Progenitor cell of endocrine pancreas (in vitro differentiated cells): ENCODE data around the gene IDH3A. TPM values are rescaled to one million over a fixed set of nuclear protein-coding genes. Genes with fewer than 3 reads are reported as not detected.
"Not testable (repeated sequence)": the region's sequence is repeated elsewhere in the genome, so short reads cannot be mapped to it uniquely, and the experiment has no call there.

ENCODE experiments used
- DNase-seq: peaks from one replicate; pipeline ENCODE4 v3.0.0; 2021; ENCODE audit warnings: low spot score; ENCODE audit not compliant: unreplicated experiment
- H3K27ac Mint-ChIP-seq: 2 replicates; pipeline ENCODE4 v1.8.0; 2021; ENCODE audit warnings: mild to moderate bottlenecking, moderate library complexity, mixed read lengths
- H3K27me3 Mint-ChIP-seq: 2 replicates; pipeline ENCODE4 v1.8.0; 2021; ENCODE audit warnings: mixed read lengths
- H3K36me3 Mint-ChIP-seq: 2 replicates; pipeline ENCODE4 v1.8.0; 2022; ENCODE audit warnings: mixed read lengths; ENCODE audit not compliant: insufficient read depth
- H3K4me1 Mint-ChIP-seq: 2 replicates; pipeline ENCODE4 v1.8.0; 2021; ENCODE audit warnings: low read depth, mixed read lengths
- H3K4me3 Mint-ChIP-seq: 2 replicates; pipeline ENCODE4 v1.8.0; 2021; ENCODE audit warnings: low read depth, mild to moderate bottlenecking, moderate library complexity, mixed read lengths
- H3K9me3 Mint-ChIP-seq: 2 replicates; pipeline ENCODE4 v1.8.0; 2021; ENCODE audit warnings: low read depth, mixed read lengths
- CTCF ChIP-seq: fragments of 200-600 bp; sonication (generic); IDR thresholded peaks from one replicate; pipeline ENCODE4 v1.5.0; 2021; ENCODE audit warnings: antibody characterized with exemption, mild to moderate bottlenecking; ENCODE audit not compliant: unreplicated experiment
- total RNA-seq: library from RNA; stranded (reverse); gene quantifications from 2 replicates; pipeline ENCODE4 v1.2.1, GENCODE V29; 2021

Gene IDH3A
- total RNA-seq, 1 donor from 2014 or later = 35.4 TPM

GRCh38 chr15:78149805-78150751, 916 bp downstream of the IDH3A start:
- Mint-ChIP-seq H3K4me1 (peaks cover 11% of the 10 kb centered on the region), H3K27ac (peak overlapping the region; percentile 70), H3K36me3 (no peaks in the 10 kb centered on the region), H3K4me3 (peak overlapping the region; percentile 89), H3K9me3 (no peaks in the 10 kb centered on the region), H3K27me3 (no peaks in the 10 kb centered on the region)
- no peak for TF ChIP-seq CTCF
- no peak for DNase-seq

- peaks cover 11% of the 10 kb centered on the region for H3K4me1 Mint-ChIP-seq
- H3K36me3 Mint-ChIP-seq, H3K9me3 Mint-ChIP-seq, DNase-seq, H3K27me3 Mint-ChIP-seq, H3K27ac Mint-ChIP-seq: not testable (repeated sequence)
- peak overlapping the region; percentile 31 for H3K4me3 Mint-ChIP-seq
Observed at GRCh38 chr15:78151075-78151474, 1.9 kb downstream of the IDH3A start.

- no peak for TF ChIP-seq CTCF
- H3K4me3 Mint-ChIP-seq = no peak overlapping the region
- H3K9me3 Mint-ChIP-seq = no peaks in the 10 kb centered on the region
- H3K27ac Mint-ChIP-seq = no peak overlapping the region
- H3K27me3 Mint-ChIP-seq = no peaks in the 10 kb centered on the region
- no peak for DNase-seq
- peaks cover 3% of the 10 kb centered on the region for H3K4me1 Mint-ChIP-seq
- H3K36me3 Mint-ChIP-seq = peaks cover 1% of the 10 kb centered on the region
Observed at GRCh38 chr15:78154955-78155354, 5.8 kb downstream of the IDH3A start.

- Mint-ChIP-seq H3K27ac (no peak overlapping the region), H3K27me3 (no peaks in the 10 kb centered on the region), H3K36me3 (peaks cover 1% of the 10 kb centered on the region), H3K9me3 (no peaks in the 10 kb centered on the region), H3K4me3 (no peak overlapping the region), H3K4me1 (no peaks in the 10 kb centered on the region)
- no peak for TF ChIP-seq CTCF
- DNase-seq = no peak
Observed at GRCh38 chr15:78155355-78155939, 6.3 kb downstream of the IDH3A start.

- Mint-ChIP-seq H3K27ac (no peak overlapping the region), H3K4me1 (no peaks in the 10 kb centered on the region), H3K4me3 (no peak overlapping the region), H3K9me3 (no peaks in the 10 kb centered on the region), H3K27me3 (no peaks in the 10 kb centered on the region), H3K36me3 (peaks cover 2% of the 10 kb centered on the region)
- no peak for DNase-seq
- no peak for TF ChIP-seq CTCF
Observed at GRCh38 chr15:78156653-78157052, 7.5 kb downstream of the IDH3A start.

GRCh38 chr15:78157203-78157602, 8.0 kb downstream of the IDH3A start:
- no peak for TF ChIP-seq CTCF
- H3K9me3 Mint-ChIP-seq = no peaks in the 10 kb centered on the region
- H3K36me3 Mint-ChIP-seq = peaks cover 4% of the 10 kb centered on the region
- H3K4me3 Mint-ChIP-seq = no peak overlapping the region
- H3K27me3 Mint-ChIP-seq = no peaks in the 10 kb centered on the region
- no peaks in the 10 kb centered on the region for H3K4me1 Mint-ChIP-seq
- no peak for DNase-seq
- H3K27ac Mint-ChIP-seq = no peak overlapping the region
